ENCODE results near the gene MEGF11.

- TF ChIP-seq CTCF (IDR thresholded peaks at IDR 0.05) (no peak), POLR2A (IDR thresholded peaks at IDR 0.05) (no peak)
Observed at GRCh38 chr15:65906396-65906795, 347.2 kb downstream of the MEGF11 start.
